HG02870 (cell line): ENCODE measurements around the gene RAP1GAP.

Source experiments
- ATAC-seq: cut with Tn5 transposase; IDR thresholded peaks from one replicate; pipeline ENCODE4 v1.9.1; 2021; ENCODE audit warnings: mild to moderate bottlenecking, moderate library complexity; ENCODE audit not compliant: unreplicated experiment

Gene RAP1GAP

GRCh38 chr1:21614419-21615115, 54.6 kb downstream of the RAP1GAP start:
- no peak for ATAC-seq

DNA sequence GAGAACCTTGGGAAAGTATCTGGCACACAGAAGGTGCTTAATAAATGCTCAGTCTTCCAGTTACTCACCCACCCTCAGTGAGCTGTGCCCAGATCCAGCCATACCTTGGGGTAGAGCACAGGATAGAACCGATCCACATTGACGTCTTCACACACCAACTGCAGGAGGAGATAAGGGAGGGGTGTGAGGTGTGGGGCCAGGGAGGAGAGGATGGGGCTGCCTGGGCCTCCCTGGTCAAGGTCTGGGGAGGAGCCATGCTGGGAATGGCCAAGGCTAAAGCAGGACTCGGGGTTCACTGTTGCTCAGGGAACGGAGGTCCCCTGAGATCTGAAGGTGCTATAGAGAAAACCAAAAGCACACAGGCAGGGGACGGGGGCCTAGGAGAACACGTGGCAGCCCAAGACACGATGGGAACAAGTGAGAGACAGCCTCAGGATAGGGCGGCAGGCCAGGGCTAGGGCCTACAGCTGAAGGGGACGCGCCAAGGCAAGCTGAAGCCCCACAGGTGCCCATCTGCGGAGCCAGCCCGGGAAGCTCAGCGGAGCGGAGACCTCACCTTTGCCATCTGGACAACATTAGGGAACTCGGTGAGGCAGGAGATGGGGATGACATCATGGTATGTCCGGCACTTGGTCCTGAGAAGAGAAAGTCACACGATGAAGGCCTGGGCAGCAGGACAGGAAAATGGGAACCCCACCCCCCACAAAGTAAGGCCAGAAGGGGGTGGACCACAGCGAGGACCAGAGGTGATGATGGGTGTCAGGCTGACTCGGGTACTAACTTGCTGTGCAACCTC, 55.9 kb downstream of the RAP1GAP start:
- no peak for ATAC-seq

- no peak for ATAC-seq
Observed at GRCh38 chr1:21612057-21612456, 57.1 kb downstream of the RAP1GAP start.

DNA sequence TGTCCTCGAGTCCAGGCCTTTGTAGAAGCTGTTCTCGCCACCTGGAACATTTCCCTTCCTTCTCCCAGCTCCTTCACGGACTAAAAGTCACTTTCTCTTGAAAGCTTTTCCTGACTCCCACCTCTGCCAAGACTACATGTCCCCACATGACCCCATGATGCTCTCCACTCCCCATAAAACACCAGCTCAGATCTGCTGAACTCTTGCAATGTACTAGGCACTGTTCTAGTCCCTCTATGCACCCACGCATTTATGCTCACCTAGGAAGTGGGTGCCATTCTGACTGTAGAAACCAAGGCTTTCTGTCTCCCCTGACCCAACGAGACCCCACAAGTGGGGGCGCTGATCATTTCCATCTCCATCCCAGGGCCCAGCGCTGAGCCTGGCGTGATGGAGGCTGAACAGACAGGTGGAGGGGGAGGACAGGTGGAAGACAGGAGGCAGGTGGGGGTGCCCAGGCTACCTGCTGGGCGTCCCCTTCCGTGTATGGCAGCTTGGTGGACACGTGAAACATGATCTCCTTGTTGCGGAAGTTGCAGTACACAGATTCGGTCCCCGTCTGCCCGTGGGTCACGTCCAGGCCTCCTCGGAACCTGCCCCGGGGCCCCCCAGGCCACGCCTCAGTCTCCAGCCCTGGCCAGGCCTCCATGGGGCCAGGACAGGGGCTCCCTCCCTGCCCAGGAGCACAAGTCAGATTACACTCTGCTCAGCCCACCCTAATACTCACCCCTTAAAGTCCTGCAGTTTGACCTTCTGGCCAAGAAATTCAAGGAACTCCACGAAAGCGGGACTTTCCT, 58.0 kb downstream of the RAP1GAP start:
- ATAC-seq, result no peak

- no peak for ATAC-seq
Observed at GRCh38 chr1:21610027-21610426, 59.1 kb downstream of the RAP1GAP start.

GRCh38 chr1:21608798-21609197, 60.4 kb downstream of the RAP1GAP start:
- ATAC-seq, result no peak

DNA sequence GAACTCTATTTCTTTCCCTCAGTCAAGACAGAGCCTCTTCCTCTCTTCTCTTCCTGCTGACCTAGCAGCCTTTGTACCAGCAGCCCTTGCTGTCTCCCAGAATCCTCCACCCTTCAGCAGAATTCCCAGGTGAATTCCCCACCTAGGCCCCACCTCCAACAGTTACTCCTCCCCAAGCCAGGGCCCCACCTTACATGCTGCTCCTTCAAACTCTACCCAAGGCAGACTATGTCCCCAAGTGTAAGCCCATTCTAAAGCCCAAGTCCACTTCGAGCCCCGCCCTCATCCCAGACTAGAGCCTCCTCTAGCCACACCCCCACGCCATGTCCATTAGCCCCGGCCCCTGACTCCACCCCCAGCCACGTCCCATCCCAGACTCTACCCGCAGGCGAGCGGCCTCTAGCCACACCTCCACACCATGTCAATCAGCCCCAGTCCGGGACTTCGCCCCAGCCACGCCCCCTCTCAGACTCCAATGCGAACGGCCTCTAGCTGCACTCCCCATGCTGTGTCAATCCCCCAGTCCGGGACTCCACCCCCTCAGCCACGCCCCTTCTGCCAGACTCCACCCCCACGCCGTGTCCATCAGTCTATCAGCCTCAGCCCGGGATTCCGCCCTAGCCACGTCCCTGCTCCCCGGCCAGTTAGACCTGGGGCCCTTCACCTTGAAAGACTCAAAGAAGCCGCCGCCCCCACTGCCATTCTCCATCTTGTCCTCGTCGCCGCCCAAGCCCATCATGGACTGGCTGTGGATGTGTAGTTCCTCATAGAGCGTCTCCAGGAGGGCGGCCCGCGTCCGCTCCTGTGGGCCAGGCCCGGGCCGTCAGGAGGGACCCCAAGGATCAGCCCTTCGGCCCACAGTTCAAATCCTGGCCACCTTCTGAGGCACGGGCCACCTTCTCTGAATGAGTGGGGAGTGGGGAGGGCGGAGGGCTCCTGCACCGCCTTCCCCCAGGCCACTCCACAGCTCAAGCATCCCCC, 61.3 kb downstream of the RAP1GAP start:
- peak; percentile 77 for ATAC-seq

GRCh38 chr1:21605964-21606705, 63.0 kb downstream of the RAP1GAP start:
- ATAC-seq, result no peak

- ATAC-seq, result no peak
Observed at GRCh38 chr1:21605012-21605715, 64.0 kb downstream of the RAP1GAP start.

GRCh38 chr1:21604208-21604957, 64.8 kb downstream of the RAP1GAP start:
- no peak for ATAC-seq

GRCh38 chr1:21603177-21604138, 65.7 kb downstream of the RAP1GAP start:
- no peak for ATAC-seq

- no peak for ATAC-seq
Observed at GRCh38 chr1:21601278-21602048, 67.7 kb downstream of the RAP1GAP start.

DNA sequence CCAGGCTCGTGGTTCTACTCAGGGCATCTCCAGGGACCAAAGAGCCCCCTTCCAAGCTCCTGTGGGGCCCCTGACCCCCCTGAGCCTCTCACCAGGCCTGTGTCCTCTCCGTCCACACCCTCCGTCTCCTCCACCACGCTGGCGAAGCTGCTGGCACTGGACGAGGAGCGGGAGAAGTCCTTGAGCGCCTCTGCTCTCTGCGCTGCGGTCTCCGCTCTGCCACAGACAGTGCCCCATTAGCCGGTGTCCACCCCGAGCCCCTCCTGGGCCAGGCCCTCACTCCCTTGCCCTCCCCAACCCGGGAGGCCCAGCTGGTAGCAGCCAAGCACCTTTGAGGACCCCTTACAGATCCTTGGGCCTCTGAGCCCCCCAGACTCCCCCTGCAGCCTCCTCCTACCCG, 69.8 kb downstream of the RAP1GAP start:
- no peak for ATAC-seq

- ATAC-seq, result no peak
Observed at GRCh38 chr1:21598904-21599303, 70.3 kb downstream of the RAP1GAP start.

DNA sequence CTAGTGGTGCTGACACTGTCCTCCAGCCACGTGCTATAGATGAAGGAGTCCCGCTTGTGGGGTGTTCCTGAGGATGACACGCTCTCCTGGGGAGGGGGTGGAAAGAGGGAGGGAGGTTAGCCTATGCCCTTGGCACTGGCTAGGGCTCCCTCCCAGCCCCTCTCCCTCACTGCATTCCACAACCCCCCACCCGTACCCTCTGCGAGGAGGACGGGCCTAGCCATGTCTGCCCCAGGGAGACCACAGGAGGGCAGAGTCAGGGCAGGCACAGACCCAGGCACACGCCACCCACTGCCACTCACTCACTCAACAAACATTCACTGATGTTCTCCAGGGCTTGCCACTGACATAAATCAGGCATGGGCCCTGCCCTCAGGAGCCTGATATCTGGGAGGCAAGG, 70.7 kb downstream of the RAP1GAP start:
- ATAC-seq, result no peak

DNA sequence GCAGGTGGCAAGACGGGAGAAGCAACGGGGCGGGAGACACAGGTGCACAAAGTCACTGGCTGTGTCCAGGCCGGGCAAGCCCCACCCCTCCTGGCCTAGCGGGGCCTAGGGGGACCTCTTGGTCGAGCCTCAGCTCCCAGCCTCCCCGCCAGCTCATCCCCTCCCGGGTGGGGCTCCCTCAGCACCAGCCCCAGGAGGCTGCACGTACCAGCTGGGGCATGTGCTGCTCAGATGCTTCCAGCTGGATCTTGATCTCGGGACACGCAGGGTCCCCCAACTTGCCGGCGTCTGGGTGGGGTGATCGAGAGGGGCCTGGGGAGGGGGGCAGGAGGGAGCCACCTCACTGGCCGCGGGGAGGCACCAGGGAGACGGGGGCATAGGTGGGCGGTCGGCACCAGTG, 71.4 kb downstream of the RAP1GAP start:
- no peak for ATAC-seq

- ATAC-seq, result no peak
Observed at GRCh38 chr1:21596628-21597027, 72.5 kb downstream of the RAP1GAP start.
